ENCODE measurements around the gene HIF1A.
A peak's percentile ranks its signal among the peaks of the same experiment; 100 is the strongest.
"Not testable (repeated sequence)": the region's sequence is repeated elsewhere in the genome, so short reads cannot be mapped to it uniquely, and the experiment has no call there.

HIF1A gene

GRCh38 chr14:61675291-61675690 lies 20.0 kb upstream of the HIF1A start:
- no peak for DNase-seq

GRCh38 chr14:61677479-61677878 lies 17.8 kb upstream of the HIF1A start:
- no peak for DNase-seq

- peak; percentile 97 for DNase-seq
Observed at GRCh38 chr14:61678975-61679374, 16.3 kb upstream of the HIF1A start.

- no peak for DNase-seq
Observed at GRCh38 chr14:61681413-61681812, 13.9 kb upstream of the HIF1A start.

GRCh38 chr14:61683108-61683507 lies 12.2 kb upstream of the HIF1A start:
- DNase-seq, result no peak

GRCh38 chr14:61690039-61690438 lies 5.3 kb upstream of the HIF1A start:
- DNase-seq, result peak; percentile 64

- DNase-seq, result peak; percentile 66
Observed at GRCh38 chr14:61690982-61691381, 4.3 kb upstream of the HIF1A start.

- DNase-seq, result no peak
Observed at GRCh38 chr14:61691495-61691894, 3.8 kb upstream of the HIF1A start.

GRCh38 chr14:61694039-61694438 lies 1.3 kb upstream of the HIF1A start:
- no peak for DNase-seq

GRCh38 chr14:61695695-61696527 lies 598 bp downstream of the HIF1A start:
- peak; percentile 82 for DNase-seq

GRCh38 chr14:61696753-61697318 lies 1.5 kb downstream of the HIF1A start:
- DNase-seq, result no peak

- no peak for DNase-seq
Observed at GRCh38 chr14:61698206-61698980, 3.1 kb downstream of the HIF1A start.

GRCh38 chr14:61699027-61699426 lies 3.7 kb downstream of the HIF1A start:
- DNase-seq, result no peak

- DNase-seq, result no peak
Observed at GRCh38 chr14:61700104-61700886, 5.0 kb downstream of the HIF1A start.

- DNase-seq, result no peak
Observed at GRCh38 chr14:61701946-61702345, 6.6 kb downstream of the HIF1A start.

- no peak for DNase-seq
Observed at GRCh38 chr14:61703342-61704129, 8.2 kb downstream of the HIF1A start.

GRCh38 chr14:61704554-61704953 lies 9.2 kb downstream of the HIF1A start:
- no peak for DNase-seq

- no peak for DNase-seq
Observed at GRCh38 chr14:61705017-61705416, 9.7 kb downstream of the HIF1A start.

GRCh38 chr14:61706096-61706690 lies 10.9 kb downstream of the HIF1A start:
- DNase-seq, result no peak

- not testable (repeated sequence) for DNase-seq
Observed at GRCh38 chr14:61707774-61708173, 12.5 kb downstream of the HIF1A start.

GRCh38 chr14:61708693-61709092 lies 13.4 kb downstream of the HIF1A start:
- not testable (repeated sequence) for DNase-seq

All from islet precursor cell (in vitro differentiated cells).